ENCODE results near the gene PXMP2.

GRCh38 chr12:132724506-132725241 lies 37.3 kb downstream of the PXMP2 start:
- TF ChIP-seq CTCF (IDR thresholded peaks at IDR 0.05; ENCODE audit: low read depth, low read length) (no peak), EZH2phosphoT487 (IDR thresholded peaks at IDR 0.05; ENCODE audit: low read depth) (no peak)
